ENCODE data around the gene ATP11A.

- TF ChIP-seq EZH2 (IDR thresholded peaks at IDR 0.05; ENCODE audit: insufficient read depth, poor library complexity, severe bottlenecking) (no peak), EZH2phosphoT487 (IDR thresholded peaks at IDR 0.05; ENCODE audit: insufficient read depth, low read depth) (no peak)
Measured at GRCh38 chr13:112883241-112883945, 193.6 kb downstream of the ATP11A start.
